Panc1 (cell line): Measurements from ENCODE around the gene TMEM97.

Source experiments
- POLR2AphosphoS5 ChIP-seq: IDR thresholded peaks from 2 replicates; pipeline ENCODE4 v1.6.1; 2012; ENCODE audit warnings: mild to moderate bottlenecking, low read depth, low read length, moderate library complexity
- REST ChIP-seq, 2 experiments: IDR thresholded peaks; 2 replicates each; pipeline ENCODE4 v1.6.1; 2011 to 2012; ENCODE audit warnings: low read depth in 2 of 2, control low read depth in 1 of 2, low read length in 1 of 2, mild to moderate bottlenecking in 1 of 2, moderate library complexity in 1 of 2; ENCODE audit not compliant: insufficient read depth in 1 of 2
- SIN3A ChIP-seq: IDR thresholded peaks from 2 replicates; pipeline ENCODE4 v1.6.1; 2012; ENCODE audit warnings: low read depth, mild to moderate bottlenecking, low read length, moderate library complexity, borderline replicate concordance; ENCODE audit not compliant: insufficient read depth
- TCF7L2 ChIP-seq: IDR thresholded peaks from 2 replicates; pipeline ENCODE4 v1.6.1; 2011; ENCODE audit warnings: mild to moderate bottlenecking, low read depth, low read length, inconsistent platforms
- TF ChIP-seq, protein P1 (sequence below): fragments of 450-650 bp; IDR thresholded peaks from 2 replicates; pipeline ENCODE4 v1.5.1; 2017; ENCODE audit warnings: mild to moderate bottlenecking

GRCh38 chr17:28274591-28275265 lies 44.3 kb upstream of the TMEM97 start:
- TF ChIP-seq, protein P1, sequence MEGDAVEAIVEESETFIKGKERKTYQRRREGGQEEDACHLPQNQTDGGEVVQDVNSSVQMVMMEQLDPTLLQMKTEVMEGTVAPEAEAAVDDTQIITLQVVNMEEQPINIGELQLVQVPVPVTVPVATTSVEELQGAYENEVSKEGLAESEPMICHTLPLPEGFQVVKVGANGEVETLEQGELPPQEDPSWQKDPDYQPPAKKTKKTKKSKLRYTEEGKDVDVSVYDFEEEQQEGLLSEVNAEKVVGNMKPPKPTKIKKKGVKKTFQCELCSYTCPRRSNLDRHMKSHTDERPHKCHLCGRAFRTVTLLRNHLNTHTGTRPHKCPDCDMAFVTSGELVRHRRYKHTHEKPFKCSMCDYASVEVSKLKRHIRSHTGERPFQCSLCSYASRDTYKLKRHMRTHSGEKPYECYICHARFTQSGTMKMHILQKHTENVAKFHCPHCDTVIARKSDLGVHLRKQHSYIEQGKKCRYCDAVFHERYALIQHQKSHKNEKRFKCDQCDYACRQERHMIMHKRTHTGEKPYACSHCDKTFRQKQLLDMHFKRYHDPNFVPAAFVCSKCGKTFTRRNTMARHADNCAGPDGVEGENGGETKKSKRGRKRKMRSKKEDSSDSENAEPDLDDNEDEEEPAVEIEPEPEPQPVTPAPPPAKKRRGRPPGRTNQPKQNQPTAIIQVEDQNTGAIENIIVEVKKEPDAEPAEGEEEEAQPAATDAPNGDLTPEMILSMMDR: no peak
- TF ChIP-seq SIN3A (no peak), TCF7L2 (no peak), REST (IDR thresholded peaks at IDR 0.05; ENCODE audit: insufficient read depth in 1 of 2, low read depth in 2 of 2, low read length in 1 of 2) (no peak), POLR2AphosphoS5 (no peak)
